Right lobe of liver (tissue), 6 donors: Measurements from ENCODE around the gene GSTO2. TPM values are rescaled to one million over a fixed set of nuclear protein-coding genes. Genes with fewer than 3 reads are reported as not detected.
"Not testable (repeated sequence)": the region's sequence is repeated elsewhere in the genome, so short reads cannot be mapped to it uniquely, and the experiment has no call there.

ENCODE experiments used
- ATAC-seq, 4 donors: fragments of 200-7000 bp; cut with Tn5 transposase; one replicate each; pipeline ENCODE4 v1.9.1; 2020; ENCODE audit warnings: mild to moderate bottlenecking in 4 of 4, moderate library complexity in 4 of 4
- DNase-seq, 3 donors: peaks; one replicate each; pipeline ENCODE4 v3.0.0-alpha.2; 2020
- H3K27ac ChIP-seq, 3 donors: fragments of 200-600 bp; one replicate each; pipeline ENCODE4 v1.8.0; 2022
- H3K27me3 ChIP-seq, 2 donors: fragments of 200-600 bp; one replicate each; pipeline ENCODE4 v1.8.0; 2022
- H3K36me3 ChIP-seq, 4 donors: fragments of 200-600 bp; sonication (generic) in 1 of 4; one replicate each; pipeline versions ENCODE4 v1.5.1 to v1.8.0; 2017 to 2022; ENCODE audit warnings: control low read depth in 1 of 4
- H3K4me1 ChIP-seq, 4 donors: fragments of 200-600 bp; sonication (generic) in 1 of 4; one replicate each; pipeline versions ENCODE4 v1.5.1 to v1.8.0; 2017 to 2022; ENCODE audit warnings: control low read depth in 1 of 4
- H3K4me3 ChIP-seq, 3 donors: fragments of 200-600 bp; one replicate each; pipeline ENCODE4 v1.8.0; 2022
- H3K9me3 ChIP-seq, 4 donors: fragments of 200-600 bp; sonication (generic) in 1 of 4; one replicate each; pipeline versions ENCODE4 v1.5.1 to v1.8.0; 2017 to 2022; ENCODE audit warnings: control low read depth in 1 of 4
- CTCF ChIP-seq, 4 donors: fragments of 200-600 bp in 3 of 4; fragments of 450-650 bp in 1 of 4; IDR thresholded peaks; one replicate each; pipeline versions ENCODE4 v1.5.1 to v1.8.0; 2016 to 2022; ENCODE audit warnings: antibody characterized with exemption in 4 of 4, mild to moderate bottlenecking in 2 of 4
- POLR2A ChIP-seq: fragments of 450-650 bp; IDR thresholded peaks from one replicate; pipeline ENCODE4 v1.6.1; 2017; ENCODE audit warnings: antibody characterized with exemption, mild to moderate bottlenecking
- WGBS: methylation state at CpG from one replicate; pipeline ENCODE4 v1.1.6; 2018; ENCODE audit warnings: low coverage, low lambda C conversion rate; ENCODE audit not compliant: insufficient coverage; ENCODE audit errors: missing lambda C conversion rate; 5-methylcytosine and 5-hydroxymethylcytosine counted together
- intact Hi-C, 2 donors: fragments of 100-400 bp; cut with DNase I; formaldehyde crosslinking; loops; one replicate each; pipeline versions ENCODE4 v1.11.2 to v1.14.1; 2022
- total RNA-seq, 6 experiments: library from RNA; depleted of rRNA in 2 of 6; stranded (reverse); fragments of >200 nt in 2 of 6; fragmentation: NEBNext Ultra II Directional in 3 of 6; extraction: Animal tissue kit (Norgen Biotek cat#: 25700) in 3 of 6; gene quantifications; one replicate each; pipeline versions ENCODE4 v1.1.0 to v1.2.4, GENCODE V29; 2016 to 2023
- donor health status: DM: no; HTN: yes; CAD: no.
- donor health status: DM: no; HTN: no; CAD: no.
- donor health status: DM: no; HTN: no; CAD: no.
- donor health status: DM: no; HTN: yes; CAD: no.
- donor health status: DM: no; HTN: yes; CAD: no.

Gene GSTO2
- total RNA-seq, 6 experiments from 2014 or later, result 1.4 to 5.3 (median 2.8) TPM

GRCh38 chr10:104240078-104240477 is 28.9 kb upstream of the GSTO2 start:
- Histone ChIP-seq H3K36me3 (no peaks in the 10 kb centered on the region), H3K27ac (no peak overlapping the region), H3K27me3 (no peaks in the 10 kb centered on the region), H3K4me3 (no peak overlapping the region), H3K4me1 (no peaks in the 10 kb centered on the region), H3K9me3 (no peaks in the 10 kb centered on the region)
- intact Hi-C loops, result no loop called here
- 61% methylated on average over 2 of the region's 2 CpGs for whole genome bisulfite sequencing
- TF ChIP-seq POLR2A (no peak), CTCF (IDR thresholded peaks at IDR 0.05) (no peak)
- no peak for ATAC-seq
- no peak for DNase-seq

- H3K9me3 ChIP-seq, result no peaks in the 10 kb centered on the region
- DNase-seq (no peak), ATAC-seq (no peak)
- H3K36me3 ChIP-seq, result no peaks in the 10 kb centered on the region
- H3K4me3 ChIP-seq, result no peak overlapping the region
- H3K27me3 ChIP-seq, result no peaks in the 10 kb centered on the region
- H3K4me1 ChIP-seq, result no peaks in the 10 kb centered on the region
- intact Hi-C loops, result no loop called here
- no peak overlapping the region for H3K27ac ChIP-seq
- TF ChIP-seq CTCF (IDR thresholded peaks at IDR 0.05) (no peak), POLR2A (no peak)
Measured at GRCh38 chr10:104242545-104242944, 26.4 kb upstream of the GSTO2 start.

- H3K4me3 ChIP-seq, DNase-seq, H3K9me3 ChIP-seq, H3K27me3 ChIP-seq, intact Hi-C loops, H3K4me1 ChIP-seq, H3K36me3 ChIP-seq, ATAC-seq, H3K27ac ChIP-seq: not testable (repeated sequence)
- WGBS, result 88% methylated on average over 2 of the region's 3 CpGs
Measured at GRCh38 chr10:104243009-104243408, 26.0 kb upstream of the GSTO2 start.

GRCh38 chr10:104243512-104243911 is 25.5 kb upstream of the GSTO2 start:
- Histone ChIP-seq H3K27me3 (no peaks in the 10 kb centered on the region), H3K36me3 (no peaks in the 10 kb centered on the region), H3K4me1 (no peaks in the 10 kb centered on the region), H3K4me3 (no peak overlapping the region), H3K9me3 (no peaks in the 10 kb centered on the region), H3K27ac (no peak overlapping the region)
- WGBS, result 48% methylated on average over 4 of the region's 5 CpGs
- DNase-seq (no peak), ATAC-seq (no peak)
- TF ChIP-seq POLR2A, result no peak
- TF ChIP-seq CTCF (IDR thresholded peaks at IDR 0.05), result no peak
- intact Hi-C loops, result no loop called here

- Histone ChIP-seq H3K4me3 (no peak overlapping the region), H3K36me3 (no peaks in the 10 kb centered on the region), H3K4me1 (peaks cover 0 to 3% (median 0%) of the 10 kb centered on the region in 4 donors), H3K27ac (no peak overlapping the region), H3K9me3 (no peaks in the 10 kb centered on the region), H3K27me3 (no peaks in the 10 kb centered on the region)
- no peak for ATAC-seq
- no peak for TF ChIP-seq POLR2A
- no peak for TF ChIP-seq CTCF (IDR thresholded peaks at IDR 0.05)
- WGBS, result no CpG with 5 or more reads among the region's 34 CpGs
- no peak for DNase-seq
- intact Hi-C loops, result no loop called here
Measured at GRCh38 chr10:104245066-104245632, 23.8 kb upstream of the GSTO2 start.
